Measurements from ENCODE around the gene PDK2. TPM values are rescaled to one million over a fixed set of nuclear protein-coding genes. Genes with fewer than 3 reads are reported as not detected.

PDK2 gene
- total and polyA plus RNA-seq, 10 of the 15 experiments (the other 5 are each of a cell fraction or from before 2014, with no cell fraction given): 0.98 to 22.6 (median 12.3) TPM

GRCh38 chr17:50072130-50072529 is 23.0 kb upstream of the PDK2 start:
- ChIA-PET POLR2A (no interaction called here), CTCF (no interaction called here), RAD21 (ENCODE audit: unreplicated experiment) (no interaction called here), SMC1A (ENCODE audit: uncharacterized antibody, unreplicated experiment) (no interaction called here)
- Histone ChIP-seq H3K36me3 (ENCODE audit: control insufficient read depth in 2 of 2, insufficient read depth in 2 of 2, low read length in 1 of 2) (peaks cover 0 to 4% of the 10 kb centered on the region in 2 experiments; a peak in 2 of 4 replicates), H3K27me3 (replicated peaks in 1 of 2; ENCODE audit: control insufficient read depth in 2 of 2, insufficient read depth in 2 of 2, low read length in 1 of 2) (no peaks in the 10 kb centered on the region), H4K20me1 (ENCODE audit: control insufficient read depth, insufficient read depth) (no peaks in the 10 kb centered on the region), H3K4me1 (ENCODE audit: control insufficient read depth, insufficient read depth, low read length) (no peaks in the 10 kb centered on the region), H3K9me3 (replicated peaks; ENCODE audit: control insufficient read depth, insufficient read depth, low read length) (no peaks in the 10 kb centered on the region; the same call in 2 of the 3 replicates), H2AFZ (ENCODE audit: control insufficient read depth, low read depth, low read length) (no peak overlapping the region), H3K9ac (ENCODE audit: control insufficient read depth, insufficient read depth, low read length) (no peak overlapping the region), H3K4me3 (no peak overlapping the region), H3K79me2 (ENCODE audit: control insufficient read depth, insufficient read depth, low read length) (no peaks in the 10 kb centered on the region), H3K27ac (ENCODE audit: control insufficient read depth, insufficient read depth) (no peak overlapping the region), H3K4me2 (ENCODE audit: control insufficient read depth, insufficient read depth) (no peak overlapping the region)
- no peak for TF ChIP-seq NFYB (IDR thresholded peaks at IDR 0.05; ENCODE audit: insufficient read depth, low read depth, low read length)
- TF ChIP-seq ATF7 (IDR thresholded peaks at IDR 0.05; ENCODE audit: low read depth): no peak
- no peak for TF ChIP-seq FOXM1 (IDR thresholded peaks at IDR 0.05; ENCODE audit: low read depth, low read length)
- no peak for TF ChIP-seq BCL3 (IDR thresholded peaks at IDR 0.05; ENCODE audit: borderline replicate concordance, insufficient read depth, low read depth, low read length, poor library complexity, severe bottlenecking)
- TF ChIP-seq ETV6 (conservative IDR thresholded peaks at IDR 0.05 in 1 of 2, IDR thresholded peaks at IDR 0.05 in 1 of 2; ENCODE audit: borderline replicate concordance in 1 of 2, low read depth in 1 of 2): no peak
- TF ChIP-seq SUZ12 (IDR thresholded peaks at IDR 0.05; ENCODE audit: unreplicated experiment): no peak
- no peak for TF ChIP-seq LARP7 (IDR thresholded peaks at IDR 0.05)
- TF ChIP-seq, protein P1, sequence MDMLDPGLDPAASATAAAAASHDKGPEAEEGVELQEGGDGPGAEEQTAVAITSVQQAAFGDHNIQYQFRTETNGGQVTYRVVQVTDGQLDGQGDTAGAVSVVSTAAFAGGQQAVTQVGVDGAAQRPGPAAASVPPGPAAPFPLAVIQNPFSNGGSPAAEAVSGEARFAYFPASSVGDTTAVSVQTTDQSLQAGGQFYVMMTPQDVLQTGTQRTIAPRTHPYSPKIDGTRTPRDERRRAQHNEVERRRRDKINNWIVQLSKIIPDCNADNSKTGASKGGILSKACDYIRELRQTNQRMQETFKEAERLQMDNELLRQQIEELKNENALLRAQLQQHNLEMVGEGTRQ (IDR thresholded peaks at IDR 0.05; ENCODE audit: borderline replicate concordance, low read depth, low read length): no peak
- TF ChIP-seq SMC3 (IDR thresholded peaks at IDR 0.05; ENCODE audit: borderline replicate concordance, low read length): no peak
- TF ChIP-seq NR2F1 (conservative IDR thresholded peaks at IDR 0.05): no peak
- no peak for TF ChIP-seq ZNF217 (IDR thresholded peaks at IDR 0.05)
- no peak for TF ChIP-seq JUND (IDR thresholded peaks at IDR 0.05; ENCODE audit: low read depth, low read length)
- TF ChIP-seq MYC (IDR thresholded peaks at IDR 0.05; ENCODE audit: insufficient read depth, insufficient read length, insufficient replicate concordance, low read length, severe bottlenecking): no peak
- TF ChIP-seq FOXK2 (IDR thresholded peaks at IDR 0.05): no peak
- no TSS peak for BruUV-seq (replicated peaks)
- no peak for FAIRE-seq
- DNase-seq (ENCODE audit: low read depth, low spot score): no peak
- no peak for ATAC-seq
- in situ Hi-C loops (cut with MboI) (no loop called here), intact Hi-C loops (cut with micrococcal nuclease; ENCODE audit: unreplicated experiment) (no loop called here)
- WGBS (ENCODE audit: insufficient coverage, insufficient replicate concordance, low lambda C conversion rate, missing lambda C conversion rate): 30% methylated on average over 2 of the region's 3 CpGs
